Subcutaneous abdominal adipose tissue (tissue), 5 donors: ENCODE results near the gene IKZF2.

Experiments used
- H3K27ac ChIP-seq: one replicate; pipeline ENCODE4 v1.7.0; 2013; ENCODE audit warnings: low read depth, mild to moderate bottlenecking, inconsistent platforms, low read length, moderate library complexity
- H3K27me3 ChIP-seq, 5 donors: one replicate each; pipeline ENCODE4 v1.7.0; 2013; ENCODE audit warnings: low read length in 5 of 5, inconsistent platforms in 1 of 5; ENCODE audit not compliant: control insufficient read depth in 5 of 5, insufficient read depth in 4 of 5
- H3K36me3 ChIP-seq, 5 donors: one replicate each; pipeline ENCODE4 v1.7.0; 2013; ENCODE audit warnings: low read length in 5 of 5; ENCODE audit not compliant: control insufficient read depth in 5 of 5, insufficient read depth in 5 of 5
- H3K4me1 ChIP-seq, 5 donors: one replicate each; pipeline ENCODE4 v1.7.0; 2013; ENCODE audit warnings: low read length in 5 of 5, mild to moderate bottlenecking in 3 of 5, moderate library complexity in 1 of 5; ENCODE audit not compliant: control insufficient read depth in 5 of 5, insufficient read depth in 5 of 5
- H3K4me3 ChIP-seq, 5 donors: one replicate each; pipeline ENCODE4 v1.7.0; 2013; ENCODE audit warnings: low read length in 5 of 5, low read depth in 1 of 5
- H3K9ac ChIP-seq, 5 donors: one replicate each; pipeline ENCODE4 v1.7.0; 2013; ENCODE audit warnings: low read length in 5 of 5, mild to moderate bottlenecking in 4 of 5, moderate library complexity in 3 of 5
- H3K9me3 ChIP-seq, 5 donors: one replicate each; pipeline ENCODE4 v1.7.0; 2013; ENCODE audit warnings: low read length in 5 of 5; ENCODE audit not compliant: control insufficient read depth in 5 of 5
- donor health status: healthy.
- donor health status: healthy.
- donor health status: healthy.
- donor health status: healthy.
- donor health status: healthy.

The IKZF2 gene

DNA sequence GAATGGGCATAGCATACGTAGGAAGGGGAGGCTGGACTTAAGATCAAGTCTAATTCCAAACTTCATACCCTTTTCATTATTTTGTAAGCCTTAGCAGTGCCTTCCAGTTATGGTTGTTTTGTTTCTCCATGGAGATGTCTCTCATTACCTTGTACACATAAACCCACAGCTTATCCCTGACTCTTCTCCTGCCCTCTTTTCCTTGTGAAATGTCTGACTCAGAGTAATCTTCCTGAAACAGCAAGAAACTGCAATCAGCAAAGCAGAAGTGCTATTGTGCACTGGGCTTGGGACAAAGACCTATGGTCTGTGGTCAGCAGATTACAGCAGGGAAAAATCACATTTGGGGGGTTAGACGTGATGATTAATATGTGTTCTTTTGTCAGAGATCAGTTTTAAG is 176.7 kb downstream of the IKZF2 start:
- Histone ChIP-seq H3K27me3 (no peaks in the 10 kb centered on the region), H3K4me1 (peaks cover 0 to 5% (median 0%) of the 10 kb centered on the region in 5 donors), H3K27ac (no peak overlapping the region), H3K9ac (peak overlapping the region in 1 of 5 donors; percentile 26), H3K9me3 (no peaks in the 10 kb centered on the region), H3K36me3 (no peaks in the 10 kb centered on the region), H3K4me3 (no peak overlapping the region)

DNA sequence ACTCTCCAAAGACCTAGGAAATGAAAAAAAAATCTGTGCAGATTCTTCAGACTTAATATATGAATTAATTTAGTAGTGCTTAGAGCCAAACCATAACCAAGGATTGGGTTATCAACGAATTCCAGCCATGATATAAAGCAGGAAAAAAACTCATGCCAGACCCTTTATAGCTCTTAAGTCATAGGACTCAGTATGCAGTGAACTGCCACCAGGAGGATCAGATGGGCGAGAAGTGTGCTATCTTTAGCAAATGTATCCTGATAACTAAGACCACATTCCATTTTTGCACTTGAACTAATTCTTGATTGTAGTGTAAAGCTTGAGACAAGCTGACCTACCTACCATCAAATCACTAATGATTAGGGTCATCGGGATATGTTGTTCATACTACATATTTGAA is 178.1 kb downstream of the IKZF2 start:
- Histone ChIP-seq H3K4me1 (peaks cover 0 to 5% (median 0%) of the 10 kb centered on the region in 5 donors), H3K36me3 (no peaks in the 10 kb centered on the region), H3K27me3 (no peaks in the 10 kb centered on the region), H3K9ac (no peak overlapping the region), H3K27ac (no peak overlapping the region), H3K4me3 (no peak overlapping the region), H3K9me3 (no peaks in the 10 kb centered on the region)

GRCh38 chr2:212970132-212970531 is 181.3 kb downstream of the IKZF2 start:
- H3K27ac ChIP-seq: no peak overlapping the region
- H3K27me3 ChIP-seq: no peaks in the 10 kb centered on the region
- no peaks in the 10 kb centered on the region for H3K9me3 ChIP-seq
- no peak overlapping the region for H3K4me3 ChIP-seq
- H3K9ac ChIP-seq: no peak overlapping the region
- no peaks in the 10 kb centered on the region for H3K36me3 ChIP-seq
- H3K4me1 ChIP-seq: peaks cover 0 to 5% (median 0%) of the 10 kb centered on the region in 5 donors

DNA sequence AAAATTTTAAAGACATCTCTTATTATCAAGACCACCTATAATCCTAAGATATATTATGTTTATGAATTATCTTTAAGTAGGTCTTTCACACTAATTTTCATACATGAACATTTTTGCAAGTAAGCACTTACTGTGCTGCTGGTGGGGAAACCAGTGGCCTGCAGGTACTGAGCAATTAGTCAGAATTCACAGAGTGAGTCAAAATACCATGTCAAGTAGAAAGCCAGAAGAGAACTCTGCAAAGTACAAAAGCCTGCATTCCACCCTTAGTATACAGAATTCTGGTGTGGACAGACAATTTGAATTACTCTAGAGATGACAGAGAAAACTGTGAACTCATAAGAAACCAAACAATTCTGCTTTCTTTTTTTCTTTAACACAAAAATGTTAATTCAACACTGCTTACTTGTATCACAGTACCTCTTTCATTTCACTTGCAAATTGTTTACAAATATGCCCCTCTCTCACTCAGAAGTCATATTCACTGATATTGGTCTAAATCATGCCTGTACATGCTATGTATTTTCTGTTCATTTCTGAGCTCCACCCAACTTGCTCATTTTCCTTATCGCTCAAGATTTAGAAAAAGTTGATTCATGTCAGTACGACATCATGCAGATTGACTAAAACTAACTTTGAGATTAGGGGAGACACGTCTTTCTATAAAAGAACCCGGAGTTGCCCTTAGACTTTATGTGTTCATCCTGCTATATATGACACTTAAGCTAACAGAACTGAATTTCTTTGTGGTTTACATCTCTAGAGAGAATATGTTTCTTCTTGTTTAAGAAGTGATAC is 182.9 kb downstream of the IKZF2 start:
- Histone ChIP-seq H3K36me3 (no peaks in the 10 kb centered on the region), H3K4me1 (peaks cover 0 to 5% (median 0%) of the 10 kb centered on the region in 5 donors), H3K9ac (no peak overlapping the region), H3K27me3 (no peaks in the 10 kb centered on the region), H3K27ac (no peak overlapping the region), H3K4me3 (no peak overlapping the region), H3K9me3 (no peaks in the 10 kb centered on the region)

- Histone ChIP-seq H3K4me3 (no peak overlapping the region), H3K36me3 (no peaks in the 10 kb centered on the region), H3K27ac (no peak overlapping the region), H3K27me3 (no peaks in the 10 kb centered on the region), H3K4me1 (peaks cover 0 to 5% (median 0%) of the 10 kb centered on the region in 5 donors), H3K9ac (no peak overlapping the region), H3K9me3 (no peaks in the 10 kb centered on the region)
These were observed 184.5 kb downstream of the IKZF2 start for GRCh38 chr2:212966884-212967283.

- Histone ChIP-seq H3K4me1 (peaks cover 0 to 15% (median 1%) of the 10 kb centered on the region in 5 donors), H3K9me3 (no peaks in the 10 kb centered on the region), H3K9ac (no peak overlapping the region), H3K4me3 (no peak overlapping the region), H3K36me3 (no peaks in the 10 kb centered on the region), H3K27ac (no peak overlapping the region), H3K27me3 (no peaks in the 10 kb centered on the region)
These were observed 188.7 kb downstream of the IKZF2 start for GRCh38 chr2:212962691-212963090.

DNA sequence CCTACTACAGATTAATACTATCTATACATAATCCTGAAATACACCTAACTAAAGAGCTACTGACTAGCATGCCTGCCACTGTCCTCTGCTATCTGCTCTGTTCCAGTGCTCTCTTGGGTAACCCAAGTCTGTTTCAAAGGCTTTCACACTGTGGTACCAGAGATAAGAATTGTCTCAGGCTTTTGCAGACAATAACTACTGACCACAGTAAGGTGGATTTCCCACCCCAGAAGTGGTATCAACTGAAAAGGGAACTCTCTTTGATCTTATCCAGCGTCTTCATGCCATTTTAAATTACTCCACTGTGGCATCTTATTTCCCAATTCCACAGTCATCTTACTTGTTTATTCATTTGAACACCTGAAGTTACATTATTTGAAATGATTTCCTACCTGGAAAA is 190.2 kb downstream of the IKZF2 start:
- Histone ChIP-seq H3K36me3 (no peaks in the 10 kb centered on the region), H3K4me1 (peaks cover 0 to 28% (median 13%) of the 10 kb centered on the region in 5 donors), H3K9me3 (no peaks in the 10 kb centered on the region), H3K27me3 (no peaks in the 10 kb centered on the region), H3K9ac (no peak overlapping the region), H3K27ac (no peak overlapping the region), H3K4me3 (no peak overlapping the region)

DNA sequence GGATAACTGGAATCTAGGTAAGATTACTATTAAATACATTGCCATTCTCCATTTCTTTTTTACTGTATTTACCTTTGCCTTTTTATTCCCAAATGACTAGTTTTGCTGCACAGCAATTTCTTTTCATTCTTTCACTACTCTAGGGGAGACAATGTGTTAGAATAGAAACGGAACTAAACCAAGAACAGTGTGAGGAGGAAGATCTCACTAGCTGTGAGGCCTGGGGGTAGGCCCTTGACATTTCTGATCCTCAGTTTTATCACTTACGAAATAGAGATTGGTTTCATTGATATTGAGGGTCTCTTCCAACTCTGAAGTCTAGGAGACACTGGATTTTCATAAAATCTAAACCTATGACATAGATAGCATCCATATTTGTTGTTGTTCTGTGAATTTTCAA is 191.1 kb downstream of the IKZF2 start:
- H3K4me3 ChIP-seq: no peak overlapping the region
- H3K36me3 ChIP-seq: no peaks in the 10 kb centered on the region
- H3K9me3 ChIP-seq: no peaks in the 10 kb centered on the region
- H3K27me3 ChIP-seq: no peaks in the 10 kb centered on the region
- no peak overlapping the region for H3K27ac ChIP-seq
- H3K9ac ChIP-seq: no peak overlapping the region
- H3K4me1 ChIP-seq: peaks cover 0 to 31% (median 14%) of the 10 kb centered on the region in 5 donors

- H3K27ac ChIP-seq: no peak overlapping the region
- peaks cover 0 to 39% (median 14%) of the 10 kb centered on the region in 5 donors for H3K4me1 ChIP-seq
These were observed 191.8 kb downstream of the IKZF2 start for GRCh38 chr2:212959471-212960117.

DNA sequence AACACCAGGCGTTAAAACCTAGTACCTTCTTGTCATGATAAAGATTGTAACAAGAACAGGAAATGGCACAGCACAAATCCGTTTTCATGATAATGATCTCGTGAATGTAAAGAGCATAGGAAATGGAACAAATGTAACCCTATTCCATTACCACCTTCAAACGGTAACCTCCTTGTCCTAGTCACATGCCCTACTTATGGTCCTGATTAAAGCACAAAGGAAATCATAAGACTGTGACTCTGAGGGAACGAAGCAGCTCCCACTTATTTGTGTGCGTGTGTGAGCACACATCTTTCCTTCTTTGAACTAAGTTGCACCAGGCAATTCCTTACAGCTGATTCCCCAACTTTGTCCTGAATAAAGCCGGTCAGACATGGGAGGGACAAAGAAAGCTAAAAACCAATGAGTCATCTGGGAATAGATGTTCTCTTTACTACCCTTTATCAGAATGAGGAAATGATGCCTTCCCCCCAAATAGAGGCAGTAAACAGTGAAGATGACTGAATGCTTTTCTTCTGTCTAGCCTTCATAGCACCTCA is 192.6 kb downstream of the IKZF2 start:
- no peaks in the 10 kb centered on the region for H3K36me3 ChIP-seq
- no peak overlapping the region for H3K27ac ChIP-seq
- peaks cover 0 to 40% (median 14%) of the 10 kb centered on the region in 5 donors for H3K4me1 ChIP-seq
- H3K9me3 ChIP-seq: no peaks in the 10 kb centered on the region
- H3K4me3 ChIP-seq: no peak overlapping the region
- no peaks in the 10 kb centered on the region for H3K27me3 ChIP-seq
- H3K9ac ChIP-seq: no peak overlapping the region

More at GRCh38 chr2:212959471-212960117, 191.8 kb downstream of the IKZF2 start:
- Histone ChIP-seq H3K9me3 (no peaks in the 10 kb centered on the region), H3K4me3 (no peak overlapping the region), H3K27me3 (no peaks in the 10 kb centered on the region), H3K36me3 (no peaks in the 10 kb centered on the region), H3K9ac (no peak overlapping the region)
